Stimulated activated CD4-positive, alpha-beta T cell treated with anti-CD3 and anti-CD28 coated beads, Interleukin-15, amount 100 ng/mL, for 24 hours (primary cell): ENCODE measurements around the gene SLAMF1.

Experiments
- DNase-seq: peaks from one replicate; pipeline ENCODE4 v3.0.0-alpha.2; 2020

The SLAMF1 gene

DNA sequence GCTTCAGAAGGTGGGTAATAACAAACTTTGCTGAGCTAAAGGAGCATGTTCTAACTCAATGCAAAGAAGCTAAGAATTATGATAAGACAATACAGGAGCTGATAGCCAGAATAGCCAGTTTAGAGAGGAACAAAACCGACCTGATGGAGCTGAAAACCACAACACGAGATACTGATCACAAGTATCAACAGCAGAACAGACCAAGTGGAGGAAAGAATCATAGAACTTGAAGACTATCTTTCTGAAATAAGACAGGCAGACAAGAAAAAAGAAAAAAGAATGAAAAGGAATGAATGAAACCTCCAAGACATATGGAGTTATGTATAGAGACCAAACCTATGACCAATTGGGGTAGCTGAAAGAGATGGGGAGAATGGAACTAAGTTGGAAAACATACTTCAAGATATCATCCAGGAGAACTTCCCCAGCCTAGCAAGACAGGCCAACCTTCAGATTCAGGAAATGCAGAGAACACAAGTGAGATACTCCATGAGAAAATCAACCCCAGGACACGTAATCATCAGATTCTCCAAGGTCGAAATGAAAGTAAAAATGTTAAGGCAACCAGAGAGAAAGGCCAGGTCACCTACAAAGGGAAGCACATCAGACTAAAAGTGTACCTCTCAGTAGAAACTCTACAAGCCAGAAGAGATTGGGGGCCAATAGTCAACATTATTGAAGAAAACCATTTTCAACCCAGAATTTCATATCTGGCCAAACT lies 88.0 kb downstream of the SLAMF1 start:
- DNase-seq, result no peak
